ENCODE results near the gene BTN3A1.

Gene BTN3A1

DNA sequence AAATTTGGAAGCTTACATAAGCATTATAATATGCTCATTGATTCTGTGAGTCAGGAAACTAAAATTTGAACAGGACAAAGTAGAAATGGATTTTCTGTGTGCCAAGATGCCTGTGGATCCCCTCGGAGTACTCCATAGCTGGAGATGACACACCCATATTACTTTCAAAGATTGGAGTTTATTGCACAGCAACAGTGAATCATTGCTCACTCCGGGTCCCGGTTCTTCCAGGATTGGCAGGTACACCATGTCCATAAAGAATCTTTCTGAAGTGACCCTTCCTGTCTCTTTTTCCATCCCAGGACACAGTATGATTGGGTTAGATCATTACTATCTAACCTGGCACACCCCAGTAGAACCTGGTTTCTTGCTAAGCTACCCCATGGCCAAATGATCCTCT, 21.8 kb upstream of the BTN3A1 start:
- no peak for DNase-seq

DNA sequence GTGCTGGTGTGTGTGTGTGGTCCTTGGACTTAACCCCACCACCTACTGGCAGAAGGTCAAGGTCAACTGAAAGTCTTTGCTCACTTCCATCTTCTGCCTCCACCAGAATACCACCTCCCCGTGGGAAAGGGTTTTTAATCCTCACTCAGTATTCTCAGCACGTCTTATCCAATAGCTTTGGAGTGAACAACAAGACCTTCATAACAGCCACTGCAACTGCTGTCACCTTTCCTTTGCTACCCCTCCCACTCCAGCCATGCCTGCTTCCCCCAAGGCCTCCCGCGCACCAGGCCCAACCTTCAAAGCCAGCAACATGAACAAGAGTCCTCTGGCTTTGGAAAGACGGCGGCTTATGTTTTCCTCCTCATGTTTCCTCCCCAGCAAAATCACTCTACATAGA, 20.0 kb upstream of the BTN3A1 start:
- DNase-seq, result no peak

DNA sequence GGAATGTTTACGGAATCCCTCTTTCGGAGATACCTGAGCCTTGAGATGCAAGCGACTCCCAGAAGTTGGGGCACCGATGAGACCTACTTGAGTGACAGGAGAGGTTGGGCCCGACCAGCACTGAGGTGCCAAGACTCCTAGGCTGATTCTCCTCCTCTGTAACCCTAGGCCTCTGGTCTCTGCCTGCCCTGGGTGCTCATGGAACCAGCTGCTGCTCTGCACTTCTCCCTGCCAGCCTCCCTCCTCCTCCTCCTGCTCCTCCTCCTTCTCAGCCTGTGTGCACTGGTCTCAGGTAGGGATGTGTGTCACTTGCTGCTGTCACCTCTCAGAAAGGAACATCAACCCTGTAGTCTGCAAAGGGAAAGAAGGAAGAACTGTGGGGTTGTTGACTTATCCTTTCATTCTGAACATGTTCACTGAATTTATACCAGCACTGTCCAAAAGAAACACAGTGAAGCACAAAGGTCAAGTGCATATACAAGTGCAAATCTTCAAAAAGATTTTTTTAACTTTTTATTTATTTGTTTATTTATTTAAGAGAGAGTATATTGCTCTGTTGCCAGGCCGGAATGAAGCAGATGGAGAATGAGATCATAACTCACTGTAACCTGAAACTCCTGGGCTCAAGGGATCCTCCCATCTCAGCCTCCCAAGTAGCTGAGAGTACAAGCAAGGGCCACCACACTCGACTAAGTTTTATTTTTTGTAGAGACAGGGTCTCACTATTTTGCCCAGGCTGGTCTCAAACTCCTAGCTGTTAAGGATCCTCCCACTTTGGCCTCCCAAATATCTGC, 18.3 kb upstream of the BTN3A1 start:
- DNase-seq, result peak in 1 of 2 donors; percentile 24

DNA sequence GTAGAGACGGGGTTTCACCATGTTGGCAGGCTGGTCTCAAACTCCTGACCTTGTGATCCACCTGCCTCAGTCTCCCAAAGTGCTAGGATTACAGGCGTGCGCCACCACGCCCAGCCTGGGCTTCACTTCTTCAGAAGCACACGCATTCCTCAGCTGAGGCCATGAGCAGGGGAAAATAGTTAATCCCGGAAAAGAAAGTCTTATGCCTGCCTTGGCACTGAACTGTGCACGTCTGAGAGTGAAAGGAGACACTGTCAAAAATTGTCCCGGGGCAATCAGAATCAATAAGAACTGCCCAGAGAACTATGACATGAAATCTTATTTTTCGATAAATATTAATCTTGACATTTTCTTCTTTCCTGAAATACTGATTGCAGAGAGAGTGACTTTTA, 16.3 kb upstream of the BTN3A1 start:
- DNase-seq, result no peak

DNA sequence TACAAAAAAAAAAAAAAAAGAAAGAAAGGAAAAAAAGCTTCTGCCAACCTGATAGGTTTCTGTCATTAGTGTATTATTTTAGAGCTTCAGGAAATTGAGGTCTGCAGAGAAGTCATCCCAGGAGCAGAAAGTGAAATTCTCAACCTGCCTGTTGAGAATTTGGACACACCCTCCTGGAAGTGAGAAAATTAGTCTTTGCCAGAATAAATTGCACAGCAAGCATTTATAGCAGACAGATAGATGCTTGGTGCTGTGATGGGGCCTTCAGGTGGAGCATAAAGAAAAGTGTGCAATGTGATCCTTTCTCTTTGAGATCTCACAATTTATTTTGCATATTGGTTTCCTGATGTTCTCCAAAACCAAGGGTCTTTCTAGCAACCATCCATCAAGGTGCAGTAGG, 14.5 kb upstream of the BTN3A1 start:
- no peak for DNase-seq

DNA sequence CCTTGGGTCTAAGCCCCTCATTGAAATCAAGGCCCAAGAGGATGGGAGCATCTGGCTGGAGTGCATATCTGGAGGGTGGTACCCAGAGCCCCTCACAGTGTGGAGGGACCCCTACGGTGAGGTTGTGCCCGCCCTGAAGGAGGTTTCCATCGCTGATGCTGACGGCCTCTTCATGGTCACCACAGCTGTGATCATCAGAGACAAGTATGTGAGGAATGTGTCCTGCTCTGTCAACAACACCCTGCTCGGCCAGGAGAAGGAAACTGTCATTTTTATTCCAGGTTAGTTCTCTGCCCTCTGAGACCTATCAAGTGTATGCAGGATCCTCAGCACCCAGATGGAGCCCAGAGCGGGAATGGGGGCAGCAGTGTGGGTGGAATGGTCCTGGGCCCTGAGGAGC, 14.1 kb upstream of the BTN3A1 start:
- DNase-seq, result no peak

DNA sequence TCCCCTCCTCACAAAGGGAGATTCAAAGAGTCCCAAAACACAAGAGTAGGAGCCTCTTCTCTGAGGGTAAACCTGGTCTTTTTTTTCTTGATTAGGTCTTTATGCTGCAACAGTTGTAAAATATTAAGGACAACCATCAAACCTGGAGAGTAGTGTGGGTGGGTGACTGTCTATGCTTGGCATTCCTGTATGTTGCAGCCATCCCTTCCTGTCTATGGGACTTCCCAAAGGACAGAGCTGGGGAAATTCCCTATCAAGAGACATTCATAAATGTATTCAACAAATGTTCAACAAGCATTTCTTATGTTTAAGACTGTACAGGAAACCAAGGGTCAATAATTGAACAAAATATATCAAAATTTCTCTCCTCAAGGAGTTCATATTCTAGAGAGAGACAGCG, 13.6 kb upstream of the BTN3A1 start:
- no peak for DNase-seq

DNA sequence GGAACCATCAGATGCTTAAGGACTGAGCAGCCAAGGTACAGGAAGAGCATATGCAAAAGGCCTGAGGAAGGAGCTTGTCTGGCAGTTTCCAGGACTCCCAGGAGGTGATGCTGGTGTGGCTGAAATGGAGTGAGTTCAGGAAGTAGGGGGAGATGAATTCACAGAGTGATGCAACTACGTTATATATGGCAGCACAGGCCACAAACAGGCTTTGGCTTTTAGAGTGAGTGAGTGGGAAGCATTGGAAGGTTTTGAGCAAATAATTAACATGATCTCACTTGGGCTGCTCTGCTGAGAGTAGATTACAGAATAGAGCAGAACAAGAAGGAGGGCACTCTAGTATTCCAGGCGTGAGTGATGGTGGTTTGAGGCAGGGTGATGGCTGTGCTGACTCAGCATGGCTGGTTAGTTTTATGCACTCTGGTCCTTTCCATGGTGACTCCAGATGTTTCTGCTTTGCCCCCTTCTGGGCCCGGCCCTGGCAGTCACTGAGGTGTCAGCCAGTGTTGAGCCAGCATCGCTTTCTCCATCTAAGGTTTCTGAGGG, 12.7 kb upstream of the BTN3A1 start:
- no peak for DNase-seq

DNA sequence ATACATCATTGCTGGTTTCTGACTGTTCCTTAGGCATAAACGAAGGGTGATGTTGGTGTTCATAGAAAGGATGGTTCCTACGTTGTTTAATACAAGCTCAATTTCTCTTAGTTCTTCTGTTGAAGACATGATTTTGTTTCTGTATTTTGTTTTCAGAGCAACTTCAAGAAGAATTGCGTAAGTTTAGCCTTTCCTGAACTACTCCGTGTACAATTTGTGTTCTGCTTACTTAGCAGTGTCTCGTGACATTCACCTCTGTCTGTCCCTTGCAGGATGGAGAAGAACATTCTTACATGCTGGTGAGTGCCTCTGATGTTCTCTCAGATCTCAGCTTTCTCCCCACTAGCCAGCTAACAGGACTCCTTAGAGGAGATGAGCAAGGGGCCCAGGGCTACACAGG, 11.5 kb upstream of the BTN3A1 start:
- DNase-seq, result no peak

DNA sequence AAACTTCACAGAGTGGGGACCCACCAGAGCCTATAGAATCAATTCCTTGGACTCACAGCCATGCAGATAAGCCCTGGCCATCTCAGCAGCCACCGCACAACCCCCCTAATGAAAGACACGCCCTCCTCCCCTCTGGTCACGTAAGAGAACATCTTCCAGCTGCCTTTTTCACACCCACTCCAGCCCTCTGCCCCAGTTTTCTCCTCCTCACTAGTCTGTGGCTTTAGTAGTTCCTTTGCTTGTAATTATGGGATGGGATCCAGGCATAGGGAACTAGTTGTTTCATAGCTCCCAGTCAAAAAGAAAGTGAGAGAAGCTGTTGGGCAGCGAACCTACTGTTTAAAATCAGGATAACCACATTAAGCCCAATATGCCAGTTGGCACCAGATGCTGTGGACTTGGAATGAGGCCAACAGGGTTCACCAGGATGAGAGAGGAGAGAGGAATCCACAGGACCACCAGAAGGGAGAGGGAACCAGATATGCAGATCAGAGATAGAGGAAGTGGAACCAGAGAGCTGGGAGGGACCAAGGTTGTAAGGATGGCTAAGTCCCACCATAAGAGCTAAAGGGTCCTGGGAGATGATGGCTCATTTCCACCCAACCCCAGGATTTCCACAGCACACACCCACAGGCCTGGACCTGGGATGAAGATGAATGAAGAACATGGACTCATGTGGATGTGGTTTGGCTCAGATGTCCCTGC, 9.0 kb upstream of the BTN3A1 start:
- no peak for DNase-seq

DNA sequence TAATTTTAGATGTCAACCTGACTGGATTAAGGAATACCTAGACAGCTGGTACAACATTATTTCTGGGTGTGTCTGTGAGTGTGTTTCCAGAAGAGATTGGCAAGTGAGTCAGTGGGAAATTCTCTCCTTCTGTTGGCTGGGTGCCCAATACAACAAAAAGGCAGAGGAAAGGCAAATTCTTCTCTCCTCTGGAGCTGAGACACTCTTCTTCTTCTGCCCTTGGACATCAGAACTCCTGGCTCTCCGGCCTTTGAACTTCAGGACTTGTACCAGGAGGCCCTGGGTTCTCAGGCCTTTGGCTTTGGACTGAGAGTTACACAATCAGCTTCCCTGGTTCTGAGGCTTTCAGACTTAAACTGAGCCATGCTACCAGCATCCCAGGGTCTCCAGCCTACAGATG, 7.8 kb upstream of the BTN3A1 start:
- DNase-seq, result no peak

DNA sequence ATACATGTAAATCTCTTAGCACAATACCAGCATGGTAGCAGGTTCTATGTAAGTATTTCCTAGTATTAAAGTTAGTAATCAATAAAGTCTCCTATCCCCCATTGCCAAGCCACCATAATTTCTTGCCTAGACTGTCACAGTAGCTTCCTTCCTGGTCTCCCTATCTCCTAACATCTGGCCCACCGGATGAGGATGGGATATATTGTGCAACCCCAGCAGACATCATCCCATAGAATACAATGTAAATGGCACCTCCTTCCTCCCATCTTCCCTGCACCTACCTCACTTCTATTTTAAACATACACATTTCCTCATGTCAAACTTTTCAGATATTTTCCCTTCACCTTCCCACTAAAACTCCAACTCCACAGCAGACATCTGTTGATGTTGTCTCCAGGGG, 3.5 kb upstream of the BTN3A1 start:
- DNase-seq, result no peak

DNA sequence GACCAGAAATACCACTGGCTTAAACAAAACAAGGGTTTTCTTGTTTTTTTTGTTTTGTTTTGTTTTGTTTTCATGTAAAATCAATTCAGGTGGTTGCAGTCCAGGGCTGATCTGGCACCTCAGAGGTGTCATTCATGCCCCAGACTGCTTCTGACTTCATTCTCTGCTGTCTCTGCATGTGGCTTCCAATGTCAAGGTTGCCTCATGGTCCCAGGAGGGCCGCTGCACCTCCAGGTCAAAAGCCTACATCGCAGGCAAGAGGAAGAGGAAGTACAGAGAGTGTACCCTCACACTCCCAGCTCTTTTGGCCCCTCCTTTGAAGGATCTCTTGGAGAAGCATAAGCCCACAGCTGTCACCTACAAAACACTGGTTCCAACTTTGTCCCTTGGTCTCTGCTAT, 1.4 kb upstream of the BTN3A1 start:
- DNase-seq, result no peak

DNA sequence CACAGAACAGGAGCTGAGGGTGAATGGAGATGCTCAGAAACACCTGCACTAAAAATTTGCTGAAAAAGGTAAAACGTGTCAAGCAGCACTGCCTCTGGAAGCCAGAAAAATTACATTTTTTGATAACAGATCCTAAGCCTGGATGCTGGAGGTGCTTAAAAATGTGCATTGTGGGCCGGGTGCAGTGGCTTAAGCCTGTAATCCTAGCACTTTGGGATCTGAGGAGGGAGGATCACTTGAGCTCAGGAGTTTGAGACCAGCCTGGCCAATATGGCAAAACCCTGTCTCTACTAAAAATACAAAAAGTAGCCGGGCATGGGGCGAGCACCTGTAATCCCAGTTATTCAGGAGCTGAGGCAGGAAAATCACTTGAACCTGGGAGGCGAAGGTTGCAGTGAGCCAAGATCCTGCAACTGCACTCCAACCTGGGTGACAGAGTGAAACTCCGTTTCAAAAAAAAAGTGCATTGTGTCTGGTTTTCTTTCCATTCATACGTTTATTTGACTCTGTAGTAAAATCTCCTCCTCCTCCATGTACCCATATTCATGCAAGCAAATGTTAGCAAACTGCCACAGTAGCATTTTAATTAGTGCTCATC, 587 bp upstream of the BTN3A1 start:
- DNase-seq, result no peak

DNA sequence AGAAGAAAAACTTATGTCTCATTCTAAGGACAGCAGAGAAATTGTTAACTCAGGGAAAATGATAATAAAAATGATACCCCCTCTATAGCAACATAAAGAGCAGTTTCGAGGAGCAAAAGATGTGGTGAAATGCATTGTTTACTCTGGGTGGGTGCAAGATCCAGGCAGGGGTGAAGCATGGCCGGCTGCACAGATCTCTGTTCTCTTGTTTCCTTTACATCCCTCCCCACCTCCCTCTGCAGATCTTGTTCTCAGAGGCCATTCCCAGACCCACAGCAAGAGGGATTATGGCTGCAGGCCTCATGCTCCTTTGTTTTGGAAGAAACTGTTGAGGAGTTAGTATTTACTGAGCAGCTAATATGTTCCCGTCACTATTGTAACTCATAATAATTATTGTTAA, 1.8 kb downstream of the BTN3A1 start:
- DNase-seq, result no peak

DNA sequence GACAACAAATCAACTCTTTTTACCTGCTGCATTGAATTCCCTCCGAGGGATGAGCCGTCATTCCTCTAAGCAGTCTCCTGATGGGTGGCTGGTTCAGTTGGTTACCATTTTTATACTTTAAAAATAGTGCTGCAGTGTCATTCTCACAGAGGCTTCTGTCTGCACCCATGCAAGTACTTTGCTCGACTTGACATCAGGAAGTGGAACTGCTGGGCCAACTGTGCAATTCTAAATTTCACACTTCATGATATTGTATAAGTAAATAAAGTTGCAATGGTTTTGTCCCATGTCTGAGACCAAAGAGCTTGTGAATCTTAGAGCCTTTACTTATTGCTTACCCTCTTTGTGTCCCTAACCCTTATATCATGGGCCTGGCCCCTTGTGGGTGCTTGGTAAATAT, 2.5 kb downstream of the BTN3A1 start:
- no peak for DNase-seq

DNA sequence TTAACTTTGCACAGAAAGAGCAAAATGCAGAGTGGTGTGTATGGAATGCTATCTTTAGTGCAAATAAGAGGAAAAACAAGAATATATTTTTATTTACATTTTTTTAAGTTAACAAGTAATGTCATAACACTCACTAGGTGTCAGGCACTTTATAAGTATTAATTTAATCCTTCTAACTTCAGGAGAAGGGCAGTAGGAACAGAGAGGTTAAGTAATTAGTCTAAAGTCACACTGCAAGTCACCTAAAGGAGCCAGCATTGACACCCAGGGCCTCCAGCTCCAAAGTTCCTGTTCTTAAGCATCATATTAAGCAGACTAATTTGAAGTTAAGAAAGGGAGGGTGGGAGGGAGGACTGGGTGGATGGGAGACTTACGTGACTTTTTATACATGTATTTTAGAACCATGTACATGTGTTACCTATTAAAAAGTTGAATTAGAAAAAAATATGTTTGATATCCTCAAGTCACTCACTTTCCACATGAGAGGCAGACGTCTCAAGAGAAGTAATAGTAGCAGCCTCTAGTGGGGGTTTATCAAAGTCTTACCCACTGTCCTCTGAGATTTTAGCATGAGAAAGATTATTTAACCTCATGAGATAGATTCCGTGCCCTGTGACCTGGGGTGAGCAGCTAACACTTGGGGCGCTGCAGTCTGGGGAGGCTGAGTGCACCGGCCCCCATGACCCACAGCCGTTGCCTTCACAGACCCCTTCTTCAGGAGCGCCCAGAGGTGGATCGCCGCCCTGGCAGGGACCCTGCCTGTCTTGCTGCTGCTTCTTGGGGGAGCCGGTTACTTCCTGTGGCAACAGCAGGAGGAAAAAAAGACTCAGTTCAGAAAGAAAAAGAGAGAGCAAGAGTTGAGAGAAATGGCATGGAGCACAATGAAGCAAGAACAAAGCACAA, 7.0 kb downstream of the BTN3A1 start:
- no peak for DNase-seq

DNA sequence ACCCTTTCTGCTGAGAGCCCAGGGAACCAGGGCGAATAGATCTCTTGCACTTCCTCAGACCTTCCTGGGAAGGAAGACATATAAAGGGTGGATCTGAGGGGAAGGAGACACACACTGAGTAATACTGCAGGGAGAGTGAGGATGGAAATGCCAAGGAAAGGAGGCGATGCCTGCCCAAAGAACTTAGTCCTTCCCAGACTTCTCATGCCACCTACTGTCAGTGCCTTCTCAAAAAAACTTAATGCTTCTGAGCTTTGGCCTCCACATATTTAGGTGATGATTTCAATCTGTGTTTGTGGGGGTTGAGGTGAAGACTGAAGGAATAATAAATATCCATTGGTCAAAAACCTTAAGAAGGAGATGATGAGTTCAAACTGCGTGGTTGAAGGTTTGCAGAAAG, 9.7 kb downstream of the BTN3A1 start:
- DNase-seq, result no peak

DNA sequence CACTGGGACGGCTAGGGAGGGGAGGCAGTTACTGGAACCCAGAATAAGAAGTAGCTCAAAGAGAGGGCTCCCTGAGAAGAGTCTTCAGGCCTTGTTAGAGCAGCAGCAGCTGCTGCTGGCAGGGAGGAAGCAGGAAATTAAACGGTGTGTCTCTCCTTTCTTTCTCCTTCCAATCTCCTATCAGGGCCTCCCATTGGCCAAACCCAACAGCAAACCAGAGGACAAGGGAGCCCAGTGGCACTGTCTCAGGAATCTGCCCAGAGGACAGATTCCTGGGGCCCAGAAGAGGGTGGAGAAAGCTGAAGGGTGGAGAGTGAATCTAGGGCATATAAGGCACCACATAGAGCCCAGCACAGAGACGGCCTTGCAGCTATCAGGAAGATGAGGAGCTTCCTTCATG, 10.2 kb downstream of the BTN3A1 start:
- DNase-seq, result no peak

DNA sequence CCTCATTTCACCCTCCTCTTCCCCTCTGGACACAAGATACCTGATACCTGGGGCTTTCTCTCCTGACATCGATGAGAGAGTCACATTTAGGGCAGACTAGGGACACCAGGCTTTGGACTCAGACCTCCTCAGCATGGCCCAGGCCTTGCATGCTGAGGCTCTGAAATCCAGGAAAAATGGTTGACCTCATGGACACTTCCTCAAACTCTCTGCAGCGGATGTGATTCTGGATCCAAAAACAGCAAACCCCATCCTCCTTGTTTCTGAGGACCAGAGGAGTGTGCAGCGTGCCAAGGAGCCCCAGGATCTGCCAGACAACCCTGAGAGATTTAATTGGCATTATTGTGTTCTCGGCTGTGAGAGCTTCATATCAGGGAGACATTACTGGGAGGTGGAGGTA, 10.9 kb downstream of the BTN3A1 start:
- DNase-seq, result no peak

DNA sequence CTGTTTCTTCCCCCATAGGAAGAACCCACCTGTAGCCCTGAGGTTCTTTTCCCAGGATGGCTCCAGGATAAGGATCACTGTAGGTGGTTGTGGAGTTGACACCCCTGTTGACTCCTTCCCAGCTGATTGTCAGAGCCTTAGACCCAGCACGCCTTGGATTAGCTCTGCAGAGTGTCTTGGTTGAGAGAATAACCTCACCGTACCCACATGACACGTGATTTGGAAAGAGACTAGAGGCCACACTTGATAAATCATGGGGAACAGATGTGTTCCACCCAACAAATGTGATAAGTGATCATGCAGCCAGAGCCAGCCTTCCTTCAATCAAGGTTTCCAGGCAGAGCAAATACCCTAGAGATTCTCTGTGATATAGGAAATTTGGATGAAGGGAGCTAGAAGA, 12.2 kb downstream of the BTN3A1 start:
- no peak for DNase-seq

DNA sequence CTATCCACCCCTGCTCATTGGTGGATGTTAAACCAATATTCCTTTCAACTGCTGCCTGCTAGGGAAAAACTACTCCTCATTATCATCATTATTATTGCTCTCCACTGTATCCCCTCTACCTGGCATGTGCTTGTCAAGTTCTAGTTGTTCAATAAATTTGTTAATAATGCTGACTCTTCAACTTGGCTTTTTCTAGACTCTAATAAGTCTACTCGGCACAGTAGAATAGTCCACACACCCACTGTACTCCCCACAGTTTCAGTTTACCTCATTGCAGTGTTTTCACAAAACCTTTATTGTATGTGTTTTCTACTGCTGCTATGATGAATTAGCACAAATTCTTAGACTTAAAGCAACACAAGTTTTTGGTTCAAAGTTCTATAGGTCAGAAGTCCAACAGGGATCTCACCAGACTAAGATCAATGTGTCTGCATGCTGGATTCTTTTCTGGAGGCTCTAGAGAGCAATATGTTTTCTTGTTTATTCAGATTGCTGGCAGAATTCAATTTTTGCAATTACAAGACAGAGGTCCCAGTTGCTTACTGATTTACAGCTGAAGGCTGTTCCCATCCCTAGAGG, 13.1 kb downstream of the BTN3A1 start:
- DNase-seq, result no peak

DNA sequence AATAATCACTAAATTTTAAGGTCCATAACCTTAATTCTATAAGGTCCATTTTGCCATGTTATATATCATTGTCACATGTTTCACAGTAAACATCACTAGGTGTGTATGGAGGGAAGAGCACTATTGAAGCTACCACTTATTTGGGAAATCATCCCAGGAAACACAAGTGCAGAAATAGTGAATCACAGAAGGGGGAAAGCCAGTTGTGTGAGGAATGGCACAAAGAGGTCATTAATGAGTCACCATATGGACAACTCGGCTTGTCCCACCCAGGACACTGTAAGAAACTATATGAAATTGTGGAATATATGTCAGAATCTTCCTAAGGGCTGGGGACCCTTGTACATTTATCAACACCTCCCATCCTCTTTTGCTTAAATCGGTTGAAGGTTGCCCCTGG, 13.7 kb downstream of the BTN3A1 start:
- no peak for DNase-seq
